Kidney epithelial cell (primary cell): ENCODE data around the gene FAM47E. TPM values are rescaled to one million over a fixed set of nuclear protein-coding genes. Genes with fewer than 3 reads are reported as not detected.

Source experiments
- DNase-seq: peaks from one replicate; pipeline ENCODE4 v3.0.0-alpha.2; 2010; ENCODE audit warnings: low read depth
- H3K27me3 ChIP-seq: 2 replicates; pipeline ENCODE4 v1.6.0; 2011; ENCODE audit warnings: low read length; ENCODE audit not compliant: control insufficient read depth, insufficient read depth
- H3K36me3 ChIP-seq: 2 replicates; pipeline ENCODE4 v1.5.1; 2011; ENCODE audit warnings: low read length; ENCODE audit not compliant: control insufficient read depth, insufficient read depth
- H3K4me3 ChIP-seq: 2 replicates; pipeline ENCODE4 v1.5.1; 2011; ENCODE audit warnings: low read depth, mild to moderate bottlenecking, control low read depth, low read length
- CTCF ChIP-seq: IDR thresholded peaks from 2 replicates; pipeline ENCODE4 v1.5.1; 2011; ENCODE audit warnings: mild to moderate bottlenecking, moderate library complexity, low read length, control low read depth, inconsistent platforms; ENCODE audit not compliant: insufficient read depth, poor library complexity, severe bottlenecking
- total RNA-seq: library from RNA; depleted of rRNA; stranded (reverse); fragments of >200 nt; gene quantifications from 2 replicates; pipeline ENCODE4 v1.2.3, GENCODE V29; 2015

FAM47E gene
- total RNA-seq, 1 donor from 2014 or later: 2.3 TPM

- Histone ChIP-seq H3K27me3 (no peaks in the 10 kb centered on the region), H3K4me3 (no peak overlapping the region), H3K36me3 (no peaks in the 10 kb centered on the region)
- TF ChIP-seq CTCF: no peak
- DNase-seq: no peak
These were observed 14.2 kb downstream of the FAM47E start for GRCh38 chr4:76265631-76266218.

GRCh38 chr4:76266627-76267026 lies 15.1 kb downstream of the FAM47E start:
- no peaks in the 10 kb centered on the region for H3K36me3 ChIP-seq
- DNase-seq: no peak
- no peaks in the 10 kb centered on the region for H3K27me3 ChIP-seq
- H3K4me3 ChIP-seq: no peak overlapping the region
- no peak for TF ChIP-seq CTCF

GRCh38 chr4:76267811-76268210 lies 16.3 kb downstream of the FAM47E start:
- H3K27me3 ChIP-seq: no peaks in the 10 kb centered on the region
- H3K36me3 ChIP-seq: no peaks in the 10 kb centered on the region
- H3K4me3 ChIP-seq: no peak overlapping the region
- DNase-seq: no peak
- TF ChIP-seq CTCF: no peak

- no peak for DNase-seq
- no peak for TF ChIP-seq CTCF
- Histone ChIP-seq H3K27me3 (no peaks in the 10 kb centered on the region), H3K4me3 (no peak overlapping the region), H3K36me3 (no peaks in the 10 kb centered on the region)
These were observed 19.0 kb downstream of the FAM47E start for GRCh38 chr4:76270244-76271175.

- TF ChIP-seq CTCF: no peak
- no peaks in the 10 kb centered on the region for H3K36me3 ChIP-seq
- DNase-seq: no peak
- no peak overlapping the region for H3K4me3 ChIP-seq
- H3K27me3 ChIP-seq: no peaks in the 10 kb centered on the region
These were observed 19.7 kb downstream of the FAM47E start for GRCh38 chr4:76271248-76271647.
